ENCODE data around the gene DNM2.
"Not testable (repeated sequence)": the region's sequence is repeated elsewhere in the genome, so short reads cannot be mapped to it uniquely, and the experiment has no call there.

The DNM2 gene

GRCh38 chr19:10717356-10718204 lies at the start of gene DNM2:
DNM2 (plus strand) TSS chr19:10718079; CDS start chr19:10718243, 164 bp downstream.
- DNase-seq, result peak; percentile 98

GRCh38 chr19:10669246-10669645 lies 48.6 kb upstream of the DNM2 start:
- no peak for DNase-seq

- no peak for DNase-seq
Measured at GRCh38 chr19:10670182-10670581, 47.7 kb upstream of the DNM2 start.

DNA sequence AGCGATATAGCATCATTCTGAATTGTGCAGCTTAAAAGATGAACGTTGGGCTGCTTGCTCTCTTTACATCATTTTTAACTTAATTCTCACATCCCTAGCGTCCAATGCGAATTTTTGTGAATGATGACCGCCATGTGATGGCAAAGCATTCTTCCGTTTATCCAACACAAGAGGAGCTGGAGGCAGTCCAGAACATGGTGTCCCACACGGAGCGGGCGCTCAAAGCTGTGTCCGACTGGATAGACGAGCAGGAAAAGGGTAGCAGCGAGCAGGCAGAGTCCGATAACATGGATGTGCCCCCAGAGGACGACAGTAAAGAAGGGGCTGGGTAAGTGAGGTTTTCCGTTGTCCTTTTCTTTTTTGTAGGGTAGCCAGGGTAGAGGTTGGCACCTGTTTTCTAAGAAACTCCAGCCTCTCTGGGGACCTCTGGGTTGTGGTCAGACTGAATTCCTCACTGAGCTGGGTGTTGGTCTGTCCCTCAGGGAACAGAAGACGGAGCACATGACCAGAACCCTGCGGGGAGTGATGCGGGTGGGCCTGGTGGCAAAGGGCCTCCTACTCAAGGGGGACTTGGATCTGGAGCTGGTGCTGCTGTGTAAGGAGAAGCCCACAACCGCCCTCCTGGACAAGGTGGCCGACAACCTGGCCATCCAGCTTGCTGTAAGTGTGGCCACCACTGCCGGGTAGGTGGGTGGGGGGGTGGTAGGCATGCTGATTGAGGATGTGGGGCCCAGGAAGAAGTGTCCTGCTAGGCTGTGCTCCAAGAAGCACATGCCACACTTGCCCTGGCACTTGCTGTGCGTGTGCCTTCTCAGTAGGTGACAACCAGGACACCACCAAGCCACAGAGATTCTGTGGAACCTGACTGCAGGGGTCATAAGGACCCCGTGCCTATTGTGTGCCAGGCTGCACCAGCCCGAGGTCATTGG lies 46.7 kb upstream of the DNM2 start:
- no peak for DNase-seq

GRCh38 chr19:10671922-10672321 lies 46.0 kb upstream of the DNM2 start:
- not testable (repeated sequence) for DNase-seq

GRCh38 chr19:10675214-10675613 lies 42.7 kb upstream of the DNM2 start:
- not testable (repeated sequence) for DNase-seq

DNA sequence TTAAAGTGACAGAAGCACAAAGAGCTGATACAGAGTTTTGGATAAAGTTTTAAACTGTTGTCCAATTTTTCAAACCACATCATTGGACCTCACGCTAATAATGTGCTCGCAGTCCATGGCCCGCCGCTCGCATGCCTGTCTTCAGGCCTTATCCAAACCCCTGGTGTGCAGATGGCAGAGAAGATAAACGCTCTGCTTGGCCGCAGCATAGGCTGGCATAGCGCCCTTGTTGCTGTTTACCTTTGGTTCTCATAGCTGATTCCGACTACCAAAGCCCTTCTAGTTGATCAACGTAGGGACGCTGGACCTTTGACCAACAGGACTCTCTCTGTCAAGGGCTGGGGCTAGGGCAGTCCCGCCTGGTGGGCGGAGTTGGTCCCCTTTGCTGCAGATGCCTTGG lies 40.1 kb upstream of the DNM2 start:
- DNase-seq, result no peak

- DNase-seq, result no peak
Measured at GRCh38 chr19:10678813-10679212, 39.1 kb upstream of the DNM2 start.

DNA sequence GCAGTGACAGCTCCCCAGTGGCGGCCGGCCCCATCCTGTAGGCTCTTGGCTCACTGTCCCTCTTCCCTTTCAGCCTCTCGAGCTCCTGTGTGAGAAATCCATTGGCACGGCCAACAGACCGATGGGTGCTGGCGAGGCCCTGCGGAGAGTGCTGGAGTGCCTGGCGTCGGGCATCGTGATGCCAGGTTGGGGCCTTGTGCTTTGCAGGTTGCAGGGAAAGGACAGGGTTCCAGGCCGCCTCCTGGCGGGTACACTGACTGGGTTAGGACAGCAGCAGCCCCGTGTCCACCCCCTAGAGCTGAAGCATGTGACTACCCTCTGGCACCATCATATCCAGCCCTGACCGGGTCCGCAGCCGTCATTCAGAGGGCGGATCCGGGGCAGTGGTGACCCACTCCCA lies 38.1 kb upstream of the DNM2 start:
- DNase-seq, result no peak

DNA sequence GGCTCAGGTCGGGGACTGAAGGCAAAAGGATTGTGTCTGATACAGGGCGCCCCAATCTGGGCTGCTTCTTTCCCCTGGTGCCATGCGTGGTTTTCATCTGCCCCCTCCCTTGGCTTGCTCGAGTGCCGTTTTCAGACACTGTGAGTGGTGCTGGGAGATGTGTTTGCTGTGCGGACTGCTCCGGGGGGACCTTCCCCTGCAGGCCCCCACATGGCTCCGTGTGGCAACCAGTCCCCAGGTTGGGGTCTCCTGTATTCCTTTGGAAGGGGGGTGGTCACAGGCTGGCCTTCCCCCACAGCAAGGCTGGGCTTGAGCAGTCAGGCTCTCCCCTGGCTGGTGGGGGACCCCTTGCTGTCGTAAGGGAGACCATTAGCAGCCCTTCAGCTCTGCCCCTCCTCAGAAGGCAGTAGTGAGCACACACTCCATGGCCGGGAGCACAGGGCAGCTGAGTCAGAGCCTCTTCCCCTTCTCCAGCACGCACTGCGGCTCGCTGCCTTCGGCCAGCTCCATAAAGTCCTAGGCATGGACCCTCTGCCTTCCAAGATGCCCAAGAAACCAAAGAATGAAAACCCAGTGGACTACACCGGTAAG lies 37.2 kb upstream of the DNM2 start:
- no peak for DNase-seq

DNA sequence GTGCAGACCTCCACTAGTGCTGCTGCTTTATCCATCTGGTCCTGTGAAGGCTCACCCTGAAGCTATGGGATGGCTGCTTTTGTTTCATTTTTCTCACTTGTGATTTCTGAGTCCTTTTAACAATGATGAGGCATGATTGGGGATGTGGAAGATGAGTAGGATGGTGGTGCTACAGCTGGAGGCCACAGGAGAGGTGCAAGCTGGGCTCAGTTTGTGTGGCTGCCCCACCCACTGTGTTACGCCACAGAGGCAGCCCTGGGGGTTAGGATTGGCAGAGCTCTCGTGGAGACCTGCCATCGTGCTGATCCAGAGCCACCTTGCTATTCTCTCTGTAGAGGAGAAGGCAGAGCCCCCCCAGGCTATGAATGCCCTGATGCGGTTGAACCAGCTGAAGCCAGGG lies 36.2 kb upstream of the DNM2 start:
- DNase-seq, result no peak

- no peak for DNase-seq
Measured at GRCh38 chr19:10682397-10683063, 35.3 kb upstream of the DNM2 start.

DNA sequence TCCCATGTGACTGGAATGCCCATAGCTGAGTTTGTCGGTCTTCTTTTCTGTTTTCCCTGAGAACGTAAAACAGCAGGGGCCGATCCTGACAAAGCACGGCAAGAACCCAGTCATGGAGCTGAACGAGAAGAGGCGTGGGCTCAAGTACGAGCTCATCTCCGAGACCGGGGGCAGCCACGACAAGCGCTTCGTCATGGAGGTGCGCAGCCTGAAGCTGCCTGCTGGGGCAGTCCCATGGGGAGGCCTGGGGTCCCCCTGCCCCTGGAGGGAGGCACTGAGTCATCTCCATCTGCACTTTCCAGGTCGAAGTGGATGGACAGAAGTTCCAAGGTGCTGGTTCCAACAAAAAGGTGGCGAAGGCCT lies 34.8 kb upstream of the DNM2 start:
- DNase-seq, result no peak

DNA sequence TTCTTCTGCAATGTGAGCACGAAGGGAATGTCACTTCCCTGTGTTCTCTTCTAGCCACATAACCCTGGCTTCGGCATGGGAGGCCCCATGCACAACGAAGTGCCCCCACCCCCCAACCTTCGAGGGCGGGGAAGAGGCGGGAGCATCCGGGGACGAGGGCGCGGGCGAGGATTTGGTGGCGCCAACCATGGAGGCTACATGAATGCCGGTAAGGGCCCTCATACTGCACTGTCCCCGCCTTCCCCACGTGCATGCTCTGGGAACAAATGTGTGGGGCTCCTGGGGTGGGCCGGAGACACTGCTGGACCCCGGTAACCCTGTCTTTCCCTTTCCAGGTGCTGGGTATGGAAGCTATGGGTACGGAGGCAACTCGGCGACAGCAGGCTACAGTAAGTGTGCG lies 34.3 kb upstream of the DNM2 start:
- DNase-seq, result no peak

- DNase-seq, result no peak
Measured at GRCh38 chr19:10685210-10685609, 32.7 kb upstream of the DNM2 start.

DNA sequence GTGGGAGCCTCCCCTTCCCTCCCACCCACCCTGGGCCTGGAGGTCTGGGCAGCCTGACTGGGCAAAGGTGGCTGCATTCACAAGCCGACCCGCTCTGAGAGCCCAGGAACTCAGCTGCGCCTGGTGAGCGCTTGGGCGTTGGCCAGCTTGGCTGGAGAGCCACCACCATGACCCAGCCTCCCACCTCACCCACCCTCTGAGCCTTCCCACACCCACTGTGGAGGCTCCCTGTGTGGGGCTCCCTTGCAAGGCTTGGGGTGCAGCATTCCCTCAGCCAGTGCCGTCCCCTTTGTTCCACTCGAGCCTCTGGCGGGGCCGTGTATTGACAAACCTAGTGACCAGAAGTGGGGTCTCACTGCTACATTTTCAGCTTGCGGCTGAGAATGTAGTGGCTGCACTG lies 31.7 kb upstream of the DNM2 start:
- DNase-seq, result no peak

DNA sequence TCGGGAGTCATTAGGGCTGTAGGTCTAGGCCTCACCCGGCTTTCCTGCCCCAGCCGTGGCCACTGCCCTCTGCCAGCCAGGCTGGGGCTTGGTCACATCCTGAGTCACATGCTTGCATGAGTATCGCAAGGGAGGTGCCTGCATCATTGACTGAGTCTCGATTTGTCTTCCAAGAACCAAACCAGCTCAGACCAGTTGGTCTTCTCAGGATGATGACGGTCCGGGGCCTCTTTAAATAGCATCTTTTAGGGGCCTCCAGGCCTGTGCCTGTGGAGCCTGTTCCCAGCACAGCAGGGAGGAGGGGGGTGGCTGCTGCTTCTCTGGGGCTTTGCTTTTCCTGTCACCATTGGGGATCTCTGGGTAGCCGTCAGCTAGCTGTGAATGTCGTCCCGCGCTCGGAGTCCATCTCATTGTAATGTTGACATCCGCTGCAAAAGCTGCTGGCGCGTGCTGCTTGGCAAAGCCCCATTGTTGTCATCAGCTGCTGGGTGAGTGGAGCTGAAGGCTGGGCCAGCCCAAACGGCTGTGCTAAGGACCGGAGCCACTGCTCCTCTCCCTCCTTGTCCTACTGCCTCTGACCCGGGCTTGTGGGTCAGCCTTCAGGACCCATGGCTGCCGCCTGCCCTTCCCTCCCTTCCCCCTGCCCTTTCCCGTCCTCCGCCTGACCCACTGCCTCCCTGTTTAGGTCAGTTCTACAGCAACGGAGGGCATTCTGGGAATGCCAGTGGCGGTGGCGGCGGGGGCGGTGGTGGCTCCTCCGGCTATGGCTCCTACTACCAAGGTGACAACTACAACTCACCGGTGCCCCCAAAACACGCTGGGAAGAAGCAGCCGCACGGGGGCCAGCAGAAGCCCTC lies 31.0 kb upstream of the DNM2 start:
- DNase-seq, result no peak

DNA sequence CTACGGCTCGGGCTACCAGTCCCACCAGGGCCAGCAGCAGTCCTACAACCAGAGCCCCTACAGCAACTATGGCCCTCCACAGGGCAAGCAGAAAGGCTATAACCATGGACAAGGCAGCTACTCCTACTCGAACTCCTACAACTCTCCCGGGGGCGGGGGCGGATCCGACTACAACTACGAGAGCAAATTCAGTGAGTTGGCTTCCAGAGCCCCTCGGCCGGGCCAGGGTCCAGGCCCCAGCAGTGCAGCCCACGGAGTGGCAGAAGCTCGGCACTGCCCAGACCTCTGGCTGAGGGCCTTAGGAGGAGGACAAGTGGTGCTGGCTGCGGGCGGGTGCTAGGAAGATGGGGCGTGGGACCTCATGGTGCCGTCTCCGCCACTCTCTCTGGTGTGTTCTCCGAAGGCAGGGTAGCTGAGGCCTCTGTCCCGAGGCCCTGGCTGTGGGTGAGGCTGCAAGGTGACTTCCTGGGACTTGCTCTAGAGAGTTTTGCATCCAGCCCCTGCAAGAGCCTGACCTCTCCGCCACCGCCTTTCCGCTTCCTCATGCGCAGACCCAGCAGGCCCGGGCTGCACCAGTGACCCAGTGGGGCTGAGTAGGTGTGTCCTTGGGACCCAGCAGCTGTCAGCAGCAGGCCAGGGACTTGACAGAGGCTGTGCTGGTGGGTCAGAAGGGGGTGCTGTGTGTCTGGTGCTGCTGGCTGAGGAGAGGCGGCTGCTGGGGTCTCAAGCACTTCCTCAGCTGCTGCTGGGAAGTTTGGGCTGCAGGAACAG lies 30.2 kb upstream of the DNM2 start:
- DNase-seq, result no peak

GRCh38 chr19:10688545-10689280 lies 29.2 kb upstream of the DNM2 start:
- no peak for DNase-seq

DNA sequence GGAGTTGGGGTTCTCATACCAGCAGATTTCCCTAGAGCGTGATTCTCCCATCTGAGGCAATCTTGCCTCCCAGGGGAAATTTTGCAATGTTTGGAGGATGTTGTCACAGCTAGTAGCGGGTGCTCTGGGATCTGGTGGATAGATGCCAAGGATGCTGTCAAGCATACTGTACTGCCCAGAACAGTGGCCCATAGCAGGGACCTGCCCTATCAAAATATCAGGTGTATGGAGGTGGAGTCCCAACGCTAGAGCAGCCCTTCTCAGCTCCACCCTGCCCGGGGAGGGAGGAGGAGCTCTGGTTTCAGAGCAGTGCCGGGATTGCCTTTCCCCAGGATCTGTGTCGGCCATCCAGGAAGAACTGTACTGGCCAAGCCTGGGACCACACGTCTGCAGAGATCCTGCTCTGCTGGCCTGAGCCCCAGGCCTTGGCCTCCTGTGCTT lies 27.5 kb upstream of the DNM2 start:
- DNase-seq, result no peak
